ENCODE data around the gene WWOX.
A peak's percentile ranks its signal among the peaks of the same experiment; 100 is the strongest.

The WWOX gene

GRCh38 chr16:79062336-79062735, 962.9 kb downstream of the WWOX start:
- no peak for DNase-seq

- DNase-seq = no peak
Measured at GRCh38 chr16:79062821-79063220, 963.4 kb downstream of the WWOX start.

- no peak for DNase-seq
Measured at GRCh38 chr16:79064256-79064972, 965.0 kb downstream of the WWOX start.

GRCh38 chr16:79066561-79066960, 967.1 kb downstream of the WWOX start:
- DNase-seq = no peak

GRCh38 chr16:79067600-79067999, 968.1 kb downstream of the WWOX start:
- no peak for DNase-seq

- no peak for DNase-seq
Measured at GRCh38 chr16:79069121-79069520, 969.7 kb downstream of the WWOX start.

GRCh38 chr16:79069633-79070032, 970.2 kb downstream of the WWOX start:
- DNase-seq = no peak

GRCh38 chr16:79071424-79071823, 972.0 kb downstream of the WWOX start:
- no peak for DNase-seq

- DNase-seq = no peak
Measured at GRCh38 chr16:79072517-79072916, 973.1 kb downstream of the WWOX start.

GRCh38 chr16:79073566-79073965, 974.1 kb downstream of the WWOX start:
- DNase-seq = no peak

- no peak for DNase-seq
Measured at GRCh38 chr16:79074541-79074940, 975.1 kb downstream of the WWOX start.

GRCh38 chr16:79074951-79075350, 975.5 kb downstream of the WWOX start:
- no peak for DNase-seq

- DNase-seq = no peak
Measured at GRCh38 chr16:79076047-79076767, 976.8 kb downstream of the WWOX start.

- no peak for DNase-seq
Measured at GRCh38 chr16:79077346-79077745, 977.9 kb downstream of the WWOX start.

- no peak for DNase-seq
Measured at GRCh38 chr16:79079656-79080420, 980.4 kb downstream of the WWOX start.

GRCh38 chr16:79081297-79082066, 982.0 kb downstream of the WWOX start:
- DNase-seq = no peak

- no peak for DNase-seq
Measured at GRCh38 chr16:79082970-79083369, 983.5 kb downstream of the WWOX start.

- DNase-seq = no peak
Measured at GRCh38 chr16:79083508-79084299, 984.2 kb downstream of the WWOX start.

GRCh38 chr16:79088971-79089370, 989.5 kb downstream of the WWOX start:
- no peak for DNase-seq

- peak; percentile 62 for DNase-seq
Measured at GRCh38 chr16:79089735-79090284, 990.4 kb downstream of the WWOX start.

GRCh38 chr16:79090966-79091365, 991.5 kb downstream of the WWOX start:
- no peak for DNase-seq

- no peak for DNase-seq
Measured at GRCh38 chr16:79092846-79093245, 993.4 kb downstream of the WWOX start.

Measured in CD4-positive, alpha-beta T cell treated with Interleukin-10 for 1 hour (primary cell).